GM18505 (cell line): ENCODE measurements around the gene SMLR1.
"Not testable (repeated sequence)": the region's sequence is repeated elsewhere in the genome, so short reads cannot be mapped to it uniquely, and the experiment has no call there.

Experiments used
- ATAC-seq: cut with Tn5 transposase; IDR thresholded peaks from one replicate; pipeline ENCODE4 v1.9.1; 2021; ENCODE audit not compliant: unreplicated experiment
- POLR2A ChIP-seq: IDR thresholded peaks from 4 replicates; pipeline ENCODE4 v1.6.1; 2011; ENCODE audit warnings: borderline replicate concordance; ENCODE audit not compliant: insufficient read depth, insufficient read length; ENCODE audit errors: extremely low read depth

Gene SMLR1

DNA sequence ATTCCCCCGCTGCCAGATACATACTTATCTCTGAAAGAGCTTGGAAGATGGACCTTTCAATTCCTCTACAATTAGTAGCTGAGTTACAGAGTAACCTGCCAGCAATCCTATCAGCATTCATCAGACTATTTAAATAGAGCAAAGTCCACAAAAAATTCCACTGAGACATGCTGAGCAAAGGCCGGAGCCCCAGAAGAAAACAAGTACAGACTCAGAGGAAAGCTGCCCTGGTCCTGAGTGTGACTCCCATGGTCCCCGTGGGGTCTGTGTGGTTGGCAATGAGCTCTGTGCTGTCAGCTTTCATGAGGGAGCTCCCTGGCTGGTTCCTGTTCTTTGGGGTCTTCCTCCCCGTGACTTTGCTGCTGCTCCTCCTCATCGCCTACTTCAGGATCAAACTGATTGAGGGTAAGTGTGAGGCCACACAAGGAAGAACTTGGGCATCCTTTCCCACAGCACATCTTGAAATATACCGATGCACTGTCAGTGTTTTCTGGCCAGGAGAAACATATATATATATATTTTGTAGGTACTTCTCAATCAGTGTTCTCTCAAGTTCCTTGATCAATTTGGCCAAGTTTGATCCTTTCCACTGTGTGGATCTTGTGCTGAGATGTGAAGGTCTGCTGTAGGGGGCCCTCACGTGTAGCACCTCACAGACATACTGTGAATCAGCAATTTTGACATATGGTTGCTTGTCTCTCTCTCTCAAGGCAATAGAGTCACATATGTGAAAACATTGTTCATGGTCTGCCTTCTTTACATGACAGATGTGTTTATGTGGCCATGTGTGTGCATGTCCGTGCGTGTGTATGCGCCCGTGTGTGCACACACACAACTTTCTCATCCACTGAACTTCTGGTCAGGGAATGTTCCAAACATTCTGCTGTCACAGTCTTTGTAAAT lies at the start of gene SMLR1:
Gene SMLR1 (plus strand): TSS at position 160 of the 903 bp plus-strand sequence. CDS start 8 bp downstream, at position 168.
- ATAC-seq, result no peak
- no peak for TF ChIP-seq POLR2A

- ATAC-seq, result no peak
- TF ChIP-seq POLR2A, result no peak
Measured at GRCh38 chr6:130778946-130779657, 48.1 kb upstream of the SMLR1 start.

GRCh38 chr6:130779658-130780033 lies 47.6 kb upstream of the SMLR1 start:
- no peak for TF ChIP-seq POLR2A
- no peak for ATAC-seq

DNA sequence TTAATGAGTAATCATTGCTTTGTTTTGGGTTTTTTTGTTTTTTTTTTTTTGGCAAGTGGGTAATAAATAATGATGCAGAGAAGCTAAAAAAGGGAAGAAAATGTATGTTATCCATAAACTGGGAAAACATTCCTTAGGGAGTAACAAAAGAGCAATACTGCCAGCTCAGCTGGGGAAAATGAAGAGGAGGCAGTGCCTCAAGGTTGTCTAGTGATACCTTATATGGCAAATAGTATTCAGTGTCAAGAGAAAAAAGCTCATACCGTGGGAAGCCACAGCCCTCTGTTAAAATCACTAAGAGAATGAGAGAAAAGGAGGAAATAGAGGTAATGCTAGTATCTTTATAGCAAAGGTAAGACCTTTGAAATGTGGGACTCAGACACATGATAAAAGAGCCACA lies 47.1 kb upstream of the SMLR1 start:
- ATAC-seq, result no peak
- TF ChIP-seq POLR2A, result no peak

DNA sequence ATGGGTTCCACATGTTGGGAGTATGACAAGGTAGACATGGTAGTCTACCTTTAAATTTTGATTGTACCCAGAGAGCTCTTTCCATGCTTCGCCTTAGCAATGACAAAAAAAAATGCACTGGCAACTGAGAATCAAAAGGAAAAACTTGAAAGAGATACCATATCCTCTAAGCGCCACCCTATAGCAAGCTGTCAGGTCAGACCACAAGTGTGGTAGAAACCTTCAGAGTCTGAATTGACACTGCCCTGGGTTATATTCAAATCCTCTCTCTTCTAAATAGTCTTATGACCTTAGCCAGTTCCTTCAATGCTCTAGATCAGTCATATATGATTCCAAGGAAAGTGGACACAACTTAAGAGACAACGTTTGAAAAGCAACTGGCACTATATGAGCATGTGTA lies 45.6 kb upstream of the SMLR1 start:
- no peak for TF ChIP-seq POLR2A
- ATAC-seq, result no peak

DNA sequence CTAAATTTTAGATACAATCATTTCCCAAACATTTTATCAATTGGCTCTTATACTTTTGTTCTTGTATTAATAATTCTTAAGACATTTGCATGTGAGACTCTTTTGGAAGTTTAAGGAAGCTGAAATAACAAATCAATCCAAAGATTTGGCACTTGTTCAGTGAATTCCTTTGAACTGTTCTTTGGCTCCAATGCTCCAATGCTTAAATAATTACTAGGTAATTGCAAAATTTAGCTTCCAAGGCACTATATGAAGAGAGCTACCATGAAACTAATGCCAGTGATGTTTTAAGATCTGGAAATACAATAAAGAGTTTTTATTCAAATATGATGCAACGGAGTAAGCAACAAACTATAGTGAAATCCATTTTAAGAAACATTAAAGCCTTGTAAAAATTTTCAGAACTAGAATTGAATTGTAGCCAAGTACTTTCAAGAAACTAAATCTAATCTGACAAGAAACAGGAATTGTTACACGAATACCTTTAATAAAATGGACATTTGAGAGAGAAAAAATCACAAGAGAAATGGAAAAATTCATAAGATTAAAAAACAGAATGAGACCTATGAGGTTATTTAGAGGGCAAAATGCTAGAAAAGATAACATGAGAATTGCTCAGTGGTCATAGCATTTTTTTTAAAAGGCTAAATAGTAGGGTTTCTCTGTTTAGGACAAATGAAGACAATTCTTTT lies 43.6 kb upstream of the SMLR1 start:
- TF ChIP-seq POLR2A, result no peak
- no peak for ATAC-seq

DNA sequence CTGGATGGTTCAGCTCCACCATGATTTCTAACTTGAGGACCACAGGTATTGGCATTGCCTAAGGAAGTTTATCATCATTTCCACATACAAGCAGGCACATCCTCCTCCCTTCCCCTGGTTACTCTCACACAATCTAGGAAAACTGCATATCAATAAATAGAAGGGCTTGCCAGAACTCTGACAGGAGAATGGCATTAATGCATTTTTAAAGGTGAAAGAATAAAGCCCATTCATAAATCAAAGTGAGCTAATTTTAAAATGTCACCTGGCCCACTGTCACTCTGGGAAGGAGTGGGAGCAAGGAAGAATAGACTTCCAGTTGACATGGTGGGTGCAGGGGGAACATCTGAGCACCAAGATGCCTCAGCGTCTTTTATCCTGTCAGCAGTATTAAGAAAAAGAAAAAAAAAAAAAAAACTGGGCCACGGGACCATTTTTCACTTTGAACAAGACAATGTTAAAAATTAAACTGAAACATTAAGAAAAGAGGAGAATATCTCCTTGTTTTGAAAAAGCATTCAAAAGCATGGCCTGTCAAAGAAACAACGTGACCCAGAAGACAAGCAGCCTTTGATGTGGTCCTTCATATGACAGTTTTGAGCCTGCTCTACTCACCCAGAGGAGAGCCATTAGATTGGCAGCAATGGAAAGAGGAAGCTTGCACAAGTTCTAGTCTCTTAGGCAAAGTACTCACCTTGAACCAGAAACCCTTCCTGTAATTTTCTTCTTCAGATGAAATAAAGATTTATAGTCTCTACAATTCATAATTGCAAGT lies 39.3 kb upstream of the SMLR1 start:
- ATAC-seq, result peak; percentile 50

DNA sequence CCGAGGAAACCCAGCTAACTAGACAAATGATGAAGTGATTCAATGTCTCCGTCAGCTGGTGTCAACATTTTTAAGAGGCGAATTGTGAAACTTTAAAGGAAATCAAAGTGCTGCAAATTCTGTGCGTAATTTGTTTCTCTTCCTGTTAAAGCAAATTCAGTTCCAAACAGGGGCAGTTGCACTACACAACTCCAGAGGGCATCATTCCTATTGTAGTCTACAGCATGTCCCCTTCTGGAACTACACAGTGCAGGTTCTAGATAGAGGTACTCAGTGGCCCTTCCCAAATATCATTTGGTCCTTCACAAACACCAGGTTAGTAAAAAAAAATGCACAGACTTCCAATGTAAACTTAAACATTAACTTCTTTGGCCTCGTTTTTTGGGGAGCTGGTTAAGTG lies 38.3 kb upstream of the SMLR1 start:
- ATAC-seq, result no peak
- TF ChIP-seq POLR2A, result no peak

More for the DNA sequence above, 39.3 kb upstream of the SMLR1 start:
- no peak for TF ChIP-seq POLR2A

- no peak for TF ChIP-seq POLR2A
- ATAC-seq, result no peak
Measured at GRCh38 chr6:130794010-130794697, 33.1 kb upstream of the SMLR1 start.

DNA sequence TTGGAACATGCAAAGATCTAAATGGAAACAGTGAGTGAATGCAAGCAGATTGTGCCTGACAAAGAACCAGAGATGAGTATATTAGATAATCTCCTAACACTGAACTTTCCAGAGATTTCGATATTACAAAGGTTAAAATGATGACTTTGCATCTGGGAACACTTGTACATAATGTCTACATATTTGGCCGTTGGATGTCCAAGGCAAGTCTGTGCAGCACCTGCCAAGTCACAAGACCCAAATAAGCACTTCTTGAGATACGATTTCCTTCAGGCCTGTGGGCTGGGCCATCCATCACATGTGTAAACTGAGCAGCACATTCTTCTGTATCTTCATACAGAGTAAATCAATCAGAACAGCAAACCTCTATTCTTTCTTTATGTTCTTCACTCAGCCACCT lies 32.5 kb upstream of the SMLR1 start:
- no peak for ATAC-seq
- no peak for TF ChIP-seq POLR2A

- no peak for ATAC-seq
- no peak for TF ChIP-seq POLR2A
Measured at GRCh38 chr6:130796313-130796905, 30.8 kb upstream of the SMLR1 start.

DNA sequence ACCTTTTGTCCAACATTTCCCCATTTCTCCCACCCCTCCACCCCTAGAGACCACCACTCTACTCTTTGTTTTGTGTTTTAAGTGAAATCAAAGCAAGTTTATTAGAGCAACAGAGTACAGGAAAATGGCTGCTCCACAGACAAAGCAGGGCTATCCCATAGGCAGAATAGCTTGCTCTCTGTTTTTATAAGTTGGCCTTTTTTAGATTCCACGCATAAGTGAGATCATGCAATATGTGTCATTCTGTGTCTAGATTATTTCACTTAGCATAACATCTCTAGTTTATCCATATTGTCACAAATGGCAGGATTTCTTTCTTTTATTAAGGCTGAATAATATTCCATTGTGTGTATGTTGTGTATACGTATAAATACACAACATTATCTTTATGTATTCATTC lies 30.1 kb upstream of the SMLR1 start:
- no peak for TF ChIP-seq POLR2A

GRCh38 chr6:130801368-130801767 lies 25.8 kb upstream of the SMLR1 start:
- ATAC-seq, result not testable (repeated sequence)

More for the DNA sequence above, 30.1 kb upstream of the SMLR1 start:
- ATAC-seq, result no peak
